T47D (cell line): Measurements from ENCODE around the gene UBR3.
"Not testable (repeated sequence)": the region's sequence is repeated elsewhere in the genome, so short reads cannot be mapped to it uniquely, and the experiment has no call there.

ENCODE experiments used
- DNase-seq, 2 experiments: peaks; one replicate each; pipeline versions ENCODE4 v3.0.0 to v3.0.0-alpha.2; 2011 to 2012; ENCODE audit warnings: low read depth in 1 of 2, low spot score in 1 of 2
- JUND ChIP-seq: IDR thresholded peaks from 2 replicates; pipeline ENCODE4 v1.6.1; 2012; ENCODE audit warnings: low read depth
- in situ Hi-C: cut with HindIII; loops from 2 replicates; pipeline ENCODE4 v1.10.0; 2016; ENCODE audit warnings: low sequenced_read_pairs, low pct_unique_long_range_greater_than_20kb

The UBR3 gene

GRCh38 chr2:169906731-169907130 lies 79.5 kb downstream of the UBR3 start:
- no peak for DNase-seq
- TF ChIP-seq JUND = no peak
- in situ Hi-C loops = no loop called here

GRCh38 chr2:169909376-169909775 lies 82.1 kb downstream of the UBR3 start:
- in situ Hi-C loops = no loop called here
- no peak for TF ChIP-seq JUND
- no peak for DNase-seq

- DNase-seq = no peak
- in situ Hi-C loops = no loop called here
- no peak for TF ChIP-seq JUND
Observed at GRCh38 chr2:169910109-169910799, 83.0 kb downstream of the UBR3 start.

- in situ Hi-C loops = no loop called here
- TF ChIP-seq JUND = no peak
- no peak for DNase-seq
Observed at GRCh38 chr2:169911119-169911518, 83.9 kb downstream of the UBR3 start.

- in situ Hi-C loops = no loop called here
- TF ChIP-seq JUND = no peak
- DNase-seq = no peak
Observed at GRCh38 chr2:169916623-169917022, 89.4 kb downstream of the UBR3 start.

- in situ Hi-C loops = no loop called here
- no peak for DNase-seq
- TF ChIP-seq JUND = no peak
Observed at GRCh38 chr2:169923977-169924376, 96.7 kb downstream of the UBR3 start.

GRCh38 chr2:169925968-169926367 lies 98.7 kb downstream of the UBR3 start:
- no peak for DNase-seq
- TF ChIP-seq JUND = no peak
- in situ Hi-C loops = no loop called here

- in situ Hi-C loops = no loop called here
- TF ChIP-seq JUND = no peak
- peak in 1 of 2 experiments; percentile 49 for DNase-seq
Observed at GRCh38 chr2:169928463-169928864, 101.2 kb downstream of the UBR3 start.

- TF ChIP-seq JUND = no peak
- in situ Hi-C loops = no loop called here
- DNase-seq = peak in 1 of 2 experiments; percentile 37
Observed at GRCh38 chr2:169933124-169933711, 106.0 kb downstream of the UBR3 start.

GRCh38 chr2:169936652-169937051 lies 109.4 kb downstream of the UBR3 start:
- in situ Hi-C loops, DNase-seq: not testable (repeated sequence)

GRCh38 chr2:169945515-169945914 lies 118.3 kb downstream of the UBR3 start:
- in situ Hi-C loops = no loop called here
- no peak for DNase-seq
- no peak for TF ChIP-seq JUND

GRCh38 chr2:169946092-169946491 lies 118.8 kb downstream of the UBR3 start:
- no peak for DNase-seq
- TF ChIP-seq JUND = no peak
- in situ Hi-C loops = no loop called here

GRCh38 chr2:169946546-169946945 lies 119.3 kb downstream of the UBR3 start:
- in situ Hi-C loops = no loop called here
- DNase-seq = no peak
- no peak for TF ChIP-seq JUND

- TF ChIP-seq JUND = no peak
- in situ Hi-C loops = no loop called here
- no peak for DNase-seq
Observed at GRCh38 chr2:169955940-169956339, 128.7 kb downstream of the UBR3 start.

- in situ Hi-C loops = not testable (repeated sequence)
Observed at GRCh38 chr2:169957219-169957618, 130.0 kb downstream of the UBR3 start.

More at GRCh38 chr2:169957219-169957618, 130.0 kb downstream of the UBR3 start:
- not testable (repeated sequence) for DNase-seq
